Inferior parietal cortex (tissue), 1 donor: ENCODE measurements around the gene WDR75.

Source experiments
- DNase-seq: peaks from one replicate; pipeline ENCODE4 v3.0.0-alpha.2; 2016; ENCODE audit errors: extremely low spot score

Gene WDR75

GRCh38 chr2:189499137-189499536 lies 57.9 kb downstream of the WDR75 start:
- DNase-seq, result no peak

GRCh38 chr2:189500456-189501160 lies 59.3 kb downstream of the WDR75 start:
- no peak for DNase-seq

- no peak for DNase-seq
Observed at GRCh38 chr2:189501487-189501886, 60.2 kb downstream of the WDR75 start.

GRCh38 chr2:189502714-189503113 lies 61.4 kb downstream of the WDR75 start:
- DNase-seq, result no peak

GRCh38 chr2:189504238-189504637 lies 63.0 kb downstream of the WDR75 start:
- no peak for DNase-seq

GRCh38 chr2:189505492-189505891 lies 64.2 kb downstream of the WDR75 start:
- no peak for DNase-seq

- no peak for DNase-seq
Observed at GRCh38 chr2:189506514-189506976, 65.3 kb downstream of the WDR75 start.

GRCh38 chr2:189511210-189511959 lies 70.1 kb downstream of the WDR75 start:
- no peak for DNase-seq

- DNase-seq, result no peak
Observed at GRCh38 chr2:189511960-189512319, 70.7 kb downstream of the WDR75 start.

GRCh38 chr2:189512879-189513278 lies 71.6 kb downstream of the WDR75 start:
- no peak for DNase-seq

- no peak for DNase-seq
Observed at GRCh38 chr2:189514104-189514503, 72.8 kb downstream of the WDR75 start.

GRCh38 chr2:189515264-189515663 lies 74.0 kb downstream of the WDR75 start:
- DNase-seq, result no peak

- DNase-seq, result no peak
Observed at GRCh38 chr2:189516546-189516945, 75.3 kb downstream of the WDR75 start.

GRCh38 chr2:189517847-189518535 lies 76.7 kb downstream of the WDR75 start:
- DNase-seq, result no peak

GRCh38 chr2:189519631-189520387 lies 78.5 kb downstream of the WDR75 start:
- DNase-seq, result no peak

GRCh38 chr2:189521699-189522434 lies 80.6 kb downstream of the WDR75 start:
- no peak for DNase-seq

GRCh38 chr2:189522435-189523151 lies 81.3 kb downstream of the WDR75 start:
- no peak for DNase-seq

GRCh38 chr2:189524746-189525145 lies 83.5 kb downstream of the WDR75 start:
- no peak for DNase-seq
